ENCODE results near the gene EXO5. TPM values are rescaled to one million over a fixed set of nuclear protein-coding genes. Genes with fewer than 3 reads are reported as not detected.
"Not testable (repeated sequence)": the region's sequence is repeated elsewhere in the genome, so short reads cannot be mapped to it uniquely, and the experiment has no call there.

EXO5 gene
- total and polyA plus RNA-seq, 2 of the 4 experiments (the other 2 are of a cell fraction): 7.8 to 11.1 TPM

- H2BK5ac ChIP-seq (ENCODE audit: low read depth, low read length, poor library complexity, severe bottlenecking); H2BK20ac ChIP-seq (ENCODE audit: low read depth, low read length); BruUV-seq (replicated peaks); intact Hi-C loops (cut with micrococcal nuclease); H4K5ac ChIP-seq (ENCODE audit: low read depth, low read length); H3K27me3 ChIP-seq (ENCODE audit: control insufficient read depth, insufficient read depth, low read length); H3K9me3 ChIP-seq (ENCODE audit: control insufficient read depth, insufficient read depth, low read length); H3K9me1 ChIP-seq (ENCODE audit: insufficient read depth, low read length); H2BK120ac ChIP-seq (ENCODE audit: low read depth, low read length); H3K56ac ChIP-seq (ENCODE audit: extremely low read depth, insufficient read depth, low read length); ATAC-seq (ENCODE audit: low read depth); H3K4me3 ChIP-seq (ENCODE audit: insufficient read depth, low read depth, low read length); H2AFZ ChIP-seq (replicated peaks; ENCODE audit: low read length, poor library complexity); H2AK5ac ChIP-seq (ENCODE audit: low read depth, low read length); H3K9ac ChIP-seq (ENCODE audit: low read depth, low read length); H4K20me1 ChIP-seq (ENCODE audit: insufficient read depth, low read length); H3K4ac ChIP-seq (ENCODE audit: low read depth, low read length); H3K27ac ChIP-seq (ENCODE audit: insufficient read depth, low read length); H4K8ac ChIP-seq (ENCODE audit: low read depth in 2 of 2, low read length in 2 of 2); H3K4me1 ChIP-seq (ENCODE audit: control insufficient read depth, insufficient read depth, low read length); POLR2A ChIA-PET (ENCODE audit: unreplicated experiment); dilution Hi-C loops (cut with HindIII; ENCODE audit: low sequenced_read_pairs, unreplicated experiment); H3K4me2 ChIP-seq (ENCODE audit: low read depth, low read length); H2AK9ac ChIP-seq (replicated peaks; ENCODE audit: low read depth, low read length, poor library complexity); H3K36me3 ChIP-seq (ENCODE audit: control insufficient read depth, insufficient read depth, low read length); H2BK15ac ChIP-seq (ENCODE audit: low read depth, low read length); H3K23ac ChIP-seq (ENCODE audit: low read depth, low read length); DNase-seq; H3K14ac ChIP-seq (replicated peaks; ENCODE audit: low read depth, low read length); H3K79me1 ChIP-seq (ENCODE audit: low read depth in 1 of 2, low read length in 2 of 2); in situ Hi-C loops (cut with MboI; ENCODE audit: low sequenced_read_pairs); CTCF ChIA-PET; H4K91ac ChIP-seq (ENCODE audit: insufficient read depth, low read depth, low read length); H3K18ac ChIP-seq (ENCODE audit: low read depth, low read length): not testable (repeated sequence)
- no CpG with 5 or more reads among the region's 7 CpGs for WGBS, 2 experiments (ENCODE audit: extremely low coverage in 2 of 2, insufficient read length in 1 of 2)
Measured at GRCh38 chr1:40554807-40555206, 46.2 kb downstream of the EXO5 start.

All from IMR-90 (cell line).